PC-9 (cell line): ENCODE results near the gene GLO1. TPM values are rescaled to one million over a fixed set of nuclear protein-coding genes. Genes with fewer than 3 reads are reported as not detected.

Experiments
- BruUV-seq: library from RNA; stranded (reverse); fragments of 400-500 nt; replicated peaks from 2 replicates; lab custom pipeline; 2021; lab: Mats Ljungman, UMichigan
- CTCF ChIA-PET: fragments of 300-600 bp; sonication (Branson Sonifier 250); formaldehyde crosslinking; loops from one replicate; lab custom pipeline; 2022; ENCODE audit warnings: antibody characterized with exemption; lab: Charles Lee
- POLR2A ChIA-PET: fragments of 300-600 bp; sonication (Branson Sonifier 250); formaldehyde crosslinking; loops from one replicate; lab custom pipeline; 2022; ENCODE audit warnings: antibody characterized with exemption; ENCODE audit not compliant: unreplicated experiment; lab: Charles Lee
- DNase-seq, 2 experiments: peaks; one replicate each; pipeline versions ENCODE4 v3.0.0 to v3.0.0-alpha.2; 2015 to 2022; ENCODE audit warnings: mixed read lengths in 1 of 2
- H2AFZ ChIP-seq: fragments of 200-600 bp; sonication (generic); 2 replicates; pipeline ENCODE4 v1.8.1; 2017; ENCODE audit warnings: antibody characterized with exemption
- H3F3A ChIP-seq: fragments of 200-600 bp; sonication (generic); 2 replicates; pipeline ENCODE4 v1.8.1; 2017; ENCODE audit warnings: antibody characterized with exemption, mild to moderate bottlenecking, low read depth; ENCODE audit not compliant: insufficient read depth
- H3K27ac ChIP-seq: fragments of 200-600 bp; sonication (generic); 2 replicates; pipeline ENCODE4 v1.6.1; 2016; ENCODE audit warnings: mixed run types
- H3K27me3 ChIP-seq: fragments of 200-600 bp; sonication (generic); 2 replicates; pipeline ENCODE4 v1.6.1; 2016; ENCODE audit warnings: low read depth, mixed run types; ENCODE audit not compliant: insufficient read depth
- H3K36me3 ChIP-seq: fragments of 200-600 bp; sonication (generic); 2 replicates; pipeline ENCODE4 v1.6.1; 2016; ENCODE audit warnings: low read depth, mixed run types
- H3K4me1 ChIP-seq: fragments of 200-600 bp; sonication (generic); replicated peaks from 2 replicates; pipeline ENCODE4 v1.6.1; 2016; ENCODE audit warnings: mixed run types; ENCODE audit not compliant: insufficient read depth
- H3K4me2 ChIP-seq: fragments of 200-600 bp; sonication (generic); 2 replicates; pipeline ENCODE4 v1.6.1; 2017; ENCODE audit warnings: mixed run types
- H3K4me3 ChIP-seq: fragments of 200-600 bp; sonication (generic); 2 replicates; pipeline ENCODE4 v1.6.1; 2016; ENCODE audit warnings: mixed run types
- H3K79me2 ChIP-seq: fragments of 200-600 bp; sonication (generic); 2 replicates; pipeline ENCODE4 v1.6.1; 2017; ENCODE audit warnings: low read depth, mixed run types
- H3K9me2 ChIP-seq: fragments of 200-600 bp; sonication (generic); 2 replicates; pipeline ENCODE4 v1.8.1; 2017; ENCODE audit warnings: mild to moderate bottlenecking; ENCODE audit not compliant: insufficient read depth
- H3K9me3 ChIP-seq: fragments of 200-600 bp; sonication (generic); 2 replicates; pipeline ENCODE4 v1.8.1; 2016; ENCODE audit warnings: low read depth; ENCODE audit not compliant: insufficient read depth
- H4K20me1 ChIP-seq: fragments of 200-600 bp; sonication (generic); 2 replicates; pipeline ENCODE4 v1.8.1; 2017; ENCODE audit not compliant: insufficient read depth
- EZH2 ChIP-seq: fragments of 200-600 bp; sonication (generic); IDR thresholded peaks from 2 replicates; pipeline ENCODE4 v1.8.0; 2017; ENCODE audit warnings: antibody characterized with exemption, low read depth
- intact Hi-C: fragments of 100-400 bp; cut with micrococcal nuclease; formaldehyde crosslinking; loops from one replicate; pipeline ENCODE4 v1.10.0; 2022; ENCODE audit not compliant: unreplicated experiment
- total RNA-seq: library from RNA; stranded (reverse); gene quantifications from 2 replicates; pipeline ENCODE4 v1.2.3, GENCODE V29; 2021
- TF ChIP-seq, protein P1 (sequence below): fragments of 200-600 bp; sonication (generic); conservative IDR thresholded peaks from 2 replicates; pipeline ENCODE4 v1.6.1; 2017; ENCODE audit warnings: mixed run types, antibody characterized with exemption, mild to moderate bottlenecking, moderate library complexity

Gene GLO1
- total RNA-seq, 1 experiment from 2014 or later, result 118 TPM

DNA sequence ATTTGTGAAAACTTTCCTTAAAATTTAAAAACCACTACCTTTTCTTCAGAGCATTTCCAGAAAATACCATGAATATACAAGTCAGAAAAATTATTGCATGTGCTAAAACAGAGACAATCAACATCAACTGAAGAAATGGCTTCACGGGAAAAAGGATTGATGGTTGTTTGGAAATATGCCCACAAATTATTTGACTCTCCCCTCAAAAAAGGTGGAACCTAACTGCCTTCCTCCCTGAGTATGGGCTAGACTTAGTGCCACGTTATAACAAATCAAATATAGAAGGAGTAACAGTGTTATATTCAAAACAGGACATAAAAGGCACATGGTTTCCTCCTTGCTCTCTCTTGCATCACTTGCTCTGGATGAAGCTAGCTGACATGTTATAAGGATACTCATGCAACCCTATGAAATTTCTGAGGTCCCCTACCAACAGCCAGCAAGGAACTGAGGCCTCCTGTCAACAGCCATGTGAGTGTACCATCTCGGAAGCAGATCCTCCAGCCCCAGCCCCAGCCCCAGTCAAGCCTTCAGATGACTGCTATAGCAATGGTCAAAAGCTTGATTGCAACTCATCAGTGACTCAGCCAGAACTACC, 71.7 kb downstream of the GLO1 start:
- Histone ChIP-seq H3K4me3 (no peak overlapping the region), H3K9me3 (no peaks in the 10 kb centered on the region), H2AFZ (no peak overlapping the region), H4K20me1 (no peaks in the 10 kb centered on the region), H3K79me2 (no peaks in the 10 kb centered on the region), H3K27ac (no peak overlapping the region), H3F3A (no peaks in the 10 kb centered on the region), H3K9me2 (no peaks in the 10 kb centered on the region), H3K4me1 (peaks cover 5% of the 10 kb centered on the region; the same call in 1 of the 2 replicates), H3K27me3 (no peaks in the 10 kb centered on the region), H3K36me3 (no peaks in the 10 kb centered on the region), H3K4me2 (no peak overlapping the region)
- intact Hi-C loops, result no loop called here
- TF ChIP-seq, protein P1, sequence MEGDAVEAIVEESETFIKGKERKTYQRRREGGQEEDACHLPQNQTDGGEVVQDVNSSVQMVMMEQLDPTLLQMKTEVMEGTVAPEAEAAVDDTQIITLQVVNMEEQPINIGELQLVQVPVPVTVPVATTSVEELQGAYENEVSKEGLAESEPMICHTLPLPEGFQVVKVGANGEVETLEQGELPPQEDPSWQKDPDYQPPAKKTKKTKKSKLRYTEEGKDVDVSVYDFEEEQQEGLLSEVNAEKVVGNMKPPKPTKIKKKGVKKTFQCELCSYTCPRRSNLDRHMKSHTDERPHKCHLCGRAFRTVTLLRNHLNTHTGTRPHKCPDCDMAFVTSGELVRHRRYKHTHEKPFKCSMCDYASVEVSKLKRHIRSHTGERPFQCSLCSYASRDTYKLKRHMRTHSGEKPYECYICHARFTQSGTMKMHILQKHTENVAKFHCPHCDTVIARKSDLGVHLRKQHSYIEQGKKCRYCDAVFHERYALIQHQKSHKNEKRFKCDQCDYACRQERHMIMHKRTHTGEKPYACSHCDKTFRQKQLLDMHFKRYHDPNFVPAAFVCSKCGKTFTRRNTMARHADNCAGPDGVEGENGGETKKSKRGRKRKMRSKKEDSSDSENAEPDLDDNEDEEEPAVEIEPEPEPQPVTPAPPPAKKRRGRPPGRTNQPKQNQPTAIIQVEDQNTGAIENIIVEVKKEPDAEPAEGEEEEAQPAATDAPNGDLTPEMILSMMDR, result no peak
- TF ChIP-seq EZH2, result no peak
- DNase-seq, result no peak
- CTCF ChIA-PET, result no interaction called here
- BruUV-seq, result no TSS peak
- POLR2A ChIA-PET, result no interaction called here

Other genes starting within 250 kb of the GLO1 start
- 9.0 and 10.8 TPM in 2 replicates for gene BTBD9, start 63.2 kb downstream of the GLO1 start, total RNA-seq
- gene DNAH8, start 12.2 kb upstream of the GLO1 start, total RNA-seq, result not detected in 2 replicates